SK-N-SH treated with all-trans-retinoic acid at 6 μM for 48 hours (cell line): ENCODE results near the gene TMEM132D.

Source experiments
- ARNTL ChIP-seq: fragments of 450-650 bp; formaldehyde crosslinking; IDR thresholded peaks from 2 replicates; pipeline ENCODE4 v1.5.0; 2020; ENCODE audit warnings: low read depth, mild to moderate bottlenecking, moderate library complexity, borderline replicate concordance
- CSDC2 ChIP-seq: fragments of 250-450 bp; sonication (Bioruptor Pico); IDR thresholded peaks from 2 replicates; pipeline ENCODE4 v1.5.0; 2020; ENCODE audit warnings: mild to moderate bottlenecking, moderate library complexity
- TOX ChIP-seq: fragments of 250-450 bp; sonication (Bioruptor Pico); IDR thresholded peaks from 2 replicates; pipeline ENCODE4 v1.8.0; 2021; ENCODE audit warnings: mild to moderate bottlenecking, moderate library complexity, borderline replicate concordance
- ZFP30 ChIP-seq: fragments of 450-650 bp; formaldehyde crosslinking; IDR thresholded peaks from 2 replicates; pipeline ENCODE4 v1.5.0; 2022; ENCODE audit warnings: mild to moderate bottlenecking, moderate library complexity

DNA sequence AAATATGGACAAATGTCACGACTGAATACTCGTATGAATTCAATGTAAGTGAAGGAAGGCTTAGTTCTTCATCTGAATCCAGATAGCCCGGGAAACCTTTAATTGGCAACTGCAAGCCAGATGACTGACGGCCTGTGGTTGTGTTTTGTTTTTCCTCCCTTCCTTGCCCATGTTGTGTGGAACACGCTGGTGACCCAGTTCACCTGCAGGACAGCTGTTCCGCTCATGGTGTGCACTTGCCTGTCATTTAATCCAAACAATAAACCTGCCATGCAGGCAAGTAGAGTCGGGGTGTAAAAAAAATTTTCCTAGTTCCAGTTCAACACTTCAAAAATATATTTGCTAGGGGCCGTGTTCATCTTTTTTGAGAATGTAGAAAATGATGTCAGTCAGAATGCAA, 88.0 kb downstream of the TMEM132D start:
- TF ChIP-seq CSDC2 (CRISPR knock-in tag), result no peak
- TF ChIP-seq ARNTL (CRISPR knock-in tag), result no peak
- TF ChIP-seq ZFP30 (CRISPR knock-in tag), result no peak
- TF ChIP-seq TOX (CRISPR knock-in tag), result no peak
